Suprapubic skin (tissue), 3 donors: ENCODE results near the gene NAXD.

ENCODE experiments used
- CTCF ChIP-seq, 2 donors: fragments of 200-600 bp in 1 of 2; fragments of 450-650 bp in 1 of 2; sonication (generic) in 1 of 2; IDR thresholded peaks; one replicate each; pipeline ENCODE4 v1.5.1; 2016 to 2019; ENCODE audit warnings: antibody characterized with exemption in 2 of 2, mild to moderate bottlenecking in 1 of 2, moderate library complexity in 1 of 2
- EP300 ChIP-seq: sonication (generic); formaldehyde crosslinking; IDR thresholded peaks from one replicate; pipeline ENCODE4 v1.6.1; 2017; ENCODE audit warnings: antibody characterized with exemption
- POLR2A ChIP-seq, 2 donors: fragments of 450-650 bp; IDR thresholded peaks; one replicate each; pipeline ENCODE4 v1.6.1; 2017; ENCODE audit warnings: antibody characterized with exemption in 2 of 2, mild to moderate bottlenecking in 2 of 2, moderate library complexity in 2 of 2

DNA sequence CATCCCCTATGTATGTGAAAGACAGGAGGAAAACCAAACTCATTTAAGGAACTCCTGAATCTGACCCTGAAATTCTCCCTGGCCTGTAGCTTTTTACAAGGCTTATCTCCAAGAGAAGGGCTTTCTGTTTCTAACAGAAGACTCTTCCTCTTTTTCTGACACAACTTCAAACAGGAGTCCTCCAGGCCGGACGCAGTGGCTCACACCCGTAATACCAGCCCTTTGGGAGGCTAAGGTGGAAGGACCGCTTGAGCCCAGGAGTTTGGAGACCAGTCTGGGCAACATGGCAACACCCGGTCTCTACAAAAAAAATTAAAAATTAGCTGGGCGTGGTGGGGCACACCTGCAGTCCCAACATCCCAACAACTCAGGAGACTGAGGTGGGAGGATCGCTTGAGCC is 48.7 kb downstream of the NAXD start:
- no peak for TF ChIP-seq EP300
- no peak for TF ChIP-seq CTCF (IDR thresholded peaks at IDR 0.05)
- TF ChIP-seq POLR2A (IDR thresholded peaks at IDR 0.05): no peak
